ENCODE results near the gene VSIG10L2.

Gene VSIG10L2

DNA sequence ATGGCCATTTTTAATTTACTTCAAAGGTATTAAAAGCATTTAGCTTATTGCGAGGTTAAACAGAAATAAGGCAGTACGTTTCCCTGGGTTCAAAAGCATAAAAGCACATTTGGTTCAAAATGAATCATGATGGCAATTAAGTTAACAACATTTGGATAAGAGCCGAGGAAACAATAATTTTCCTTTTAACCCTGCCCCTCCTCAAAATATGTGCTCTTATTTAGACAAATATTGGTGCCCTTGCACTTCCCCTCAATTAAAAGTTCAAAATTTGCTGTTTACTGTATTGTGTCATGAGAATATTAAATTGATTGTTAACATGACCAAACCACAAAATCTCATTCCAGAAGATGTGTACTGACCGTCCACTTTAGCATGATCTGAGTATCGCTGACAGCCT, 48.7 kb downstream of the VSIG10L2 start:
- no peak overlapping the region for H3K4me3 ChIP-seq (ENCODE audit: low read depth, low read length)
- H3K36me3 ChIP-seq (ENCODE audit: control insufficient read depth, insufficient read depth, low read length) = peaks cover 38% of the 10 kb centered on the region

DNA sequence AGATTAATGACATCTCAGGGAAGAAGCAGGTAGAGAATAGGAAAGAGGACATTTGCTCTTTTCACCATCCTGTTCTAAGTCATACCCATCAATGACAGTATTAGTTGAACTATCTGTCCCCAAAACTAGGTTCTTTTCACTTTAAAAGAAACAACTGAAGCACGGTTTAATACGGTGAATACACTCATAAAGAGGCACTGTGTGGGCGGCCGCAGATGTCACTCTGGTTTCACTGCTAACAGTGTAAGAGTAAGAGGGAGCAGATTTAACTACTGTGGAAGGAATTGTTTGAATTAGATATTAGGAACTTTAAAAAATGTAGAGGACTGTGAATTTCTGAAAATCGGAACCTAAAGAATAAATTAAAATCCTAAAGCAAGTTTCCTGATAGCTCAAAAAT, 49.5 kb downstream of the VSIG10L2 start:
- Histone ChIP-seq H3K27ac (ENCODE audit: low read depth, low read length) (no peak overlapping the region), H3K9ac (ENCODE audit: low read depth, low read length) (no peak overlapping the region), H3K36me3 (ENCODE audit: control insufficient read depth, insufficient read depth, low read length) (peaks cover 40% of the 10 kb centered on the region), H3K4me1 (ENCODE audit: control insufficient read depth, insufficient read depth, low read length) (peaks cover 5% of the 10 kb centered on the region), H3K4me3 (ENCODE audit: low read depth, low read length) (no peak overlapping the region), H3K27me3 (ENCODE audit: control insufficient read depth, insufficient read depth, low read length) (no peaks in the 10 kb centered on the region), H3K9me3 (ENCODE audit: control insufficient read depth, insufficient read depth, low read length) (no peaks in the 10 kb centered on the region)

More for the DNA sequence above, 48.7 kb downstream of the VSIG10L2 start:
- no peak overlapping the region for H3K27ac ChIP-seq (ENCODE audit: low read depth, low read length)
- peaks cover 5% of the 10 kb centered on the region for H3K4me1 ChIP-seq (ENCODE audit: control insufficient read depth, insufficient read depth, low read length)
- H3K9ac ChIP-seq (ENCODE audit: low read depth, low read length) = no peak overlapping the region
- H3K27me3 ChIP-seq (ENCODE audit: control insufficient read depth, insufficient read depth, low read length) = no peaks in the 10 kb centered on the region
- H3K9me3 ChIP-seq (ENCODE audit: control insufficient read depth, insufficient read depth, low read length) = no peaks in the 10 kb centered on the region

DNA sequence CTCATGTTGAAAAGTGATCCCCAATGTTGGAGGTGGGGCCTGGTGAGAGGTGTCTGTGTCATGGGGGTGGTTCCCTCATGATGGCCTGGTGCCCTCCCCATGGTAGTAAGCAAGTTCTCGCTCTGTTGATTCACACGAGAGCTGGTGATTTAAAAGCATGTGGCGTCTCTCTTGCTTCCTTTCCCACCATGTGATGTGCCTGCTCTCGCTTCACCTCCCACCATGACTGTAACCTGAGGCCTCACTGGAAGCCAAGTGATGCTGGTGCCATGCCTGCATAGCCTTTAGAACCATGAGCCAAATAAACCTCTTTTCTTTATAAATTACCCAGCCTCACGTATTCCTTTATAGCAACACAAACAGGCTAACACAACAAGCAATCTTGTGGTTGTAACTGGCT, 52.4 kb downstream of the VSIG10L2 start:
- no peak overlapping the region for H3K9ac ChIP-seq (ENCODE audit: low read depth, low read length)
- no peak overlapping the region for H3K27ac ChIP-seq (ENCODE audit: low read depth, low read length)
- H3K9me3 ChIP-seq (ENCODE audit: control insufficient read depth, insufficient read depth, low read length) = no peaks in the 10 kb centered on the region
- H3K27me3 ChIP-seq (ENCODE audit: control insufficient read depth, insufficient read depth, low read length) = no peaks in the 10 kb centered on the region
- peaks cover 66% of the 10 kb centered on the region for H3K36me3 ChIP-seq (ENCODE audit: control insufficient read depth, insufficient read depth, low read length)
- no peak overlapping the region for H3K4me3 ChIP-seq (ENCODE audit: low read depth, low read length)
- H3K4me1 ChIP-seq (ENCODE audit: control insufficient read depth, insufficient read depth, low read length) = no peaks in the 10 kb centered on the region; the same call in 1 of the 2 replicates

DNA sequence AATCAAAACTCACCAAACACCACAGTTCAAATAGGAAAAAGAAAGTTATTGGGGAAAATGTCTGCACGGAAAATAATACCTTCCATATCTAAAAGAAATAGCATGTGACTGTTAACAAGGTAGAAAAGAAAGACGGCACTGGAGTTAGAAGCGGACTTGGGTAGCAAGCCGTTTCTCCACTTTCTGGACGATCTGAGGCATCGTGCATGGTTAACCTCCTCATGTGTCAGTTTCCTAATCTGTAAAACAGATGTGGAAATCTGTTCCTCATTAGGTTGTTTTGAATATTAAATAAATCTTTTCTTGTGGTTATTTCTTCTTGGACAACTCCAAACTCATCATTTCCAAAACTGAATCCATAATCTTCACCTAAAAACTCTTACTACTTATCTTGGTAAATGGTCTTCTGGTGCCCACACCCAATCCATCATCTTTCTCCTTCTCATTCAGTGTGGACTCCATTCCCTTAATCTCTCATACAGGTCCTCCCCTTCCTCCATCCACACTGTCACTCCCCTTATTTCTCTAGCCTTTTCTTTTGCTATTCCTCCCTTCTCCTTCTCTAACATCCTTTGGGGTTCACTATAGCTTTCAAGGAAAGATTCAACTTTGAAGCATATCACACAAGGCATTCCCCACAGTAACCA, 53.5 kb downstream of the VSIG10L2 start:
- no peak overlapping the region for H3K27ac ChIP-seq (ENCODE audit: low read depth, low read length)
- no peak overlapping the region for H3K9ac ChIP-seq (ENCODE audit: low read depth, low read length)
- H3K27me3 ChIP-seq (ENCODE audit: control insufficient read depth, insufficient read depth, low read length) = no peaks in the 10 kb centered on the region
- peaks cover 71% of the 10 kb centered on the region for H3K36me3 ChIP-seq (ENCODE audit: control insufficient read depth, insufficient read depth, low read length)
- H3K4me3 ChIP-seq (ENCODE audit: low read depth, low read length) = no peak overlapping the region
- H3K9me3 ChIP-seq (ENCODE audit: control insufficient read depth, insufficient read depth, low read length) = no peaks in the 10 kb centered on the region
- H3K4me1 ChIP-seq (ENCODE audit: control insufficient read depth, insufficient read depth, low read length) = no peaks in the 10 kb centered on the region

DNA sequence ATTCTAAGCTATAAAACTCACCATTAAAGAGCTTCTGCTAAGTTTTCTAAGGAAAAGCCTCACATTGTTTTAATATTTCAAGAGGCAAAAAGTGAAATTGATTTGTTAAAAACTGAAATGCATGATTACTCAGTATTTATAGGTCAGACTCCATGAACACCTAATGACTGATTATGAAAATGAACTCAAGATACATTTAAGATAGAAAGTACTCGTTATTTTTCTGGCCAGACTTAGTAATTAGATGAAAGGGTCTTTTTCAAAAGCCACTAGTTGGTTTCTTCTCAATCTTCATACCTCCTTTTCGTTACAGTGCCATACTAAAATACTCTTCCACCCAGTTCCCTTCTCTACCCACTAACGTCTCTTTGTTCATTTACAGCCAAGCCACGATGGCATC, 56.3 kb downstream of the VSIG10L2 start:
- Histone ChIP-seq H3K36me3 (ENCODE audit: control insufficient read depth, insufficient read depth, low read length) (peaks cover 84% of the 10 kb centered on the region), H3K9me3 (ENCODE audit: control insufficient read depth, insufficient read depth, low read length) (no peaks in the 10 kb centered on the region), H3K9ac (ENCODE audit: low read depth, low read length) (no peak overlapping the region), H3K27ac (ENCODE audit: low read depth, low read length) (no peak overlapping the region), H3K4me3 (ENCODE audit: low read depth, low read length) (no peak overlapping the region), H3K27me3 (ENCODE audit: control insufficient read depth, insufficient read depth, low read length) (no peaks in the 10 kb centered on the region), H3K4me1 (ENCODE audit: control insufficient read depth, insufficient read depth, low read length) (no peaks in the 10 kb centered on the region)
